GM10248 (cell line): ENCODE data around the gene RRP15.

Source experiments
- CTCF ChIA-PET: fragments of 300-600 bp; sonication (Branson Sonifier 250); formaldehyde crosslinking; extraction: SDS; loops from one replicate; lab custom pipeline; 2021; ENCODE audit warnings: antibody characterized with exemption; lab: Yijun Ruan, JAX
- POLR2A ChIA-PET: fragments of 350-650 bp; sonication (Branson Sonifier 250); formaldehyde crosslinking; extraction: SDS; loops from one replicate; lab custom pipeline; 2020; ENCODE audit warnings: antibody characterized with exemption; lab: Yijun Ruan, JAX
- DNase-seq: peaks from one replicate; pipeline ENCODE4 v3.0.0; 2012; ENCODE audit errors: extremely low spot score
- CTCF ChIP-seq: IDR thresholded peaks from 2 replicates; pipeline ENCODE4 v1.5.1; 2012; ENCODE audit warnings: mild to moderate bottlenecking, low read depth; ENCODE audit errors: extremely low read depth, missing control alignments, control extremely low read depth

RRP15 gene

GRCh38 chr1:218281285-218281684, 3.8 kb upstream of the RRP15 start:
- ChIA-PET POLR2A (no interaction called here), CTCF (interaction anchor here (0.8 to 1.0 kb wide), 3 partner anchors 9 to 21 kb away, joined by 3 read pairs; no protein-coding TSS in a partner anchor)
- no peak for DNase-seq
- TF ChIP-seq CTCF = no peak

DNA sequence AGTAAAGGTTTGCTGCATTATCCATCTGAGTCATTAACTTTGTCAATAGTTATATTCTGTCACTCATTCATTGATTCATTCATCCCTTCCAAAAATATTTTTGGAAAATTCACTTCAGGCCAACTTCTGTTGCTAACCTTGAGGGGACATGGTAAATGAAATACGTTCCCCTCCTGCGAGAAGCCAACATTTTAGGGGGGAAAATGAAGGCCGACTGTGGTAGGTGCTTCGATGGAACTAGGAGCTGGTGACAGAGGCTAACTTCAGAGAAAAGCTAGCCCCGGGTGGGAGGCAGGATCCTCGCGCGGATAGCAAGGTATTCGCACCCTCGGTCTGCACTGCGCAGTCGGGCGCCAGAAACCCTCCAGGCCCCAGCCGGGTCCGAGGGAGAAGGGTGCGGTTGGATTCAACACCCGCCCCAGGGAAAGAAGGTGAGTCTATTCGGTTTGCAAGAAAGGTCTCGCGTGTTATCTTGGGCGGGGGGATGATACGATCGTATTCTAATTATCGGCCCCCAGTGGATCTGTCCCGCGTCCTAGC, 646 bp upstream of the RRP15 start:
- ChIA-PET CTCF (interaction anchor here (1.0 to 2.5 kb wide), 6 partner anchors 10 to 46 kb away, joined by 3 to 10 read pairs (median 4); no protein-coding TSS in a partner anchor), POLR2A (interaction anchor here (1.5 kb wide), 1 partner anchor 12 kb away, joined by 4 read pairs; no protein-coding TSS in a partner anchor)
- no peak for DNase-seq
- no peak for TF ChIP-seq CTCF

- ChIA-PET POLR2A (no interaction called here), CTCF (interaction anchor here (2.2 kb wide), 1 partner anchor 9 kb away, joined by 7 read pairs; no protein-coding TSS in a partner anchor)
- TF ChIP-seq CTCF = no peak
- DNase-seq = no peak
These were observed 7.4 kb downstream of the RRP15 start for GRCh38 chr1:218292515-218292914.

GRCh38 chr1:218294546-218294945, 9.5 kb downstream of the RRP15 start:
- ChIA-PET POLR2A (no interaction called here), CTCF (interaction anchor here (0.6 to 1.6 kb wide), 7 partner anchors 9 to 50 kb away, joined by 3 to 4 read pairs (median 3); partner anchors contain the start of genes RRP15 and TGFB2)
- no peak for DNase-seq
- no peak for TF ChIP-seq CTCF

- POLR2A ChIA-PET = interaction anchor here (1.1 kb wide), 1 partner anchor 11 kb away, joined by 4 read pairs; the partner anchor contains the start of gene RRP15
- CTCF ChIA-PET = interaction anchor here (0.9 to 1.6 kb wide), 7 partner anchors 9 to 1365 kb away, joined by 3 to 5 read pairs (median 3); partner anchors contain the start of gene RRP15
These were observed 11.1 kb downstream of the RRP15 start for GRCh38 chr1:218296162-218296561.

GRCh38 chr1:218297461-218297860, 12.4 kb downstream of the RRP15 start:
- no peak for DNase-seq
- ChIA-PET POLR2A (no interaction called here), CTCF (interaction anchor here (1.4 kb wide), 1 partner anchor 1364 kb away, joined by 3 read pairs; no protein-coding TSS in a partner anchor)
- no peak for TF ChIP-seq CTCF

More at GRCh38 chr1:218296162-218296561, 11.1 kb downstream of the RRP15 start:
- no peak for DNase-seq
- TF ChIP-seq CTCF = no peak
